ENCODE results near the gene MTFMT.

Gene MTFMT

GRCh38 chr15:65067645-65068402, 38.4 kb upstream of the MTFMT start, which contains the start of gene RASL12:
Gene RASL12, minus strand, starts transcription at chr15:65067991. Its CDS starts 156 bp downstream, at chr15:65067835.
- ChIA-PET POLR2A (no interaction called here), CTCF (interaction anchor here (1.0 to 10.5 kb wide), 6 partner anchors 10 to 337 kb away, joined by 3 to 72 read pairs (median 5); partner anchors contain the start of gene KBTBD13)
- no peak for TF ChIP-seq CTCF (IDR thresholded peaks at IDR 0.05; ENCODE audit: control extremely low read depth, extremely low read depth, low read depth, missing control alignments)
- no peak for DNase-seq (ENCODE audit: extremely low spot score)

GRCh38 chr15:65067317-65067644, 37.8 kb upstream of the MTFMT start:
- TF ChIP-seq CTCF (IDR thresholded peaks at IDR 0.05; ENCODE audit: control extremely low read depth, extremely low read depth, low read depth, missing control alignments): no peak
- CTCF ChIA-PET: interaction anchor here (1.1 to 10.5 kb wide), 4 partner anchors 10 to 33 kb away, joined by 3 to 72 read pairs (median 14); partner anchors contain the start of gene KBTBD13
- POLR2A ChIA-PET: no interaction called here
- no peak for DNase-seq (ENCODE audit: extremely low spot score)

GRCh38 chr15:65066635-65067316, 37.3 kb upstream of the MTFMT start:
- POLR2A ChIA-PET: no interaction called here

GRCh38 chr15:65066001-65066634, 36.7 kb upstream of the MTFMT start:
- TF ChIP-seq CTCF (IDR thresholded peaks at IDR 0.05; ENCODE audit: control extremely low read depth, extremely low read depth, low read depth, missing control alignments): no peak

More at GRCh38 chr15:65066635-65067316, 37.3 kb upstream of the MTFMT start:
- no peak for DNase-seq (ENCODE audit: extremely low spot score)
- TF ChIP-seq CTCF (IDR thresholded peaks at IDR 0.05; ENCODE audit: control extremely low read depth, extremely low read depth, low read depth, missing control alignments): no peak
- CTCF ChIA-PET: interaction anchor here (1.1 to 10.5 kb wide), 4 partner anchors 11 to 33 kb away, joined by 3 to 72 read pairs (median 14); partner anchors contain the start of gene KBTBD13

GRCh38 chr15:65062726-65063125, 33.3 kb upstream of the MTFMT start:
- ChIA-PET POLR2A (no interaction called here), CTCF (interaction anchor here (0.6 to 7.3 kb wide), 7 partner anchors 8 to 224 kb away, joined by 3 to 29 read pairs (median 4); partner anchors contain the start of genes KBTBD13 and PARP16)
- no peak for DNase-seq (ENCODE audit: extremely low spot score)
- no peak for TF ChIP-seq CTCF (IDR thresholded peaks at IDR 0.05; ENCODE audit: control extremely low read depth, extremely low read depth, low read depth, missing control alignments)

More at GRCh38 chr15:65066001-65066634, 36.7 kb upstream of the MTFMT start:
- ChIA-PET CTCF (interaction anchor here (1.5 to 10.5 kb wide), 5 partner anchors 11 to 319 kb away, joined by 4 to 72 read pairs (median 21); partner anchors contain the start of gene KBTBD13), POLR2A (interaction anchor here (0.6 kb wide), 1 partner anchor 135 kb away, joined by 5 read pairs; no protein-coding TSS in a partner anchor)
- no peak for DNase-seq (ENCODE audit: extremely low spot score)

- ChIA-PET CTCF (interaction anchor here (1.0 to 7.3 kb wide), 5 partner anchors 9 to 225 kb away, joined by 3 to 29 read pairs (median 4); partner anchors contain the start of genes KBTBD13 and PARP16), POLR2A (interaction anchor here (0.7 kb wide), 2 partner anchors 118 to 229 kb away, joined by 5 read pairs; no protein-coding TSS in a partner anchor)
- TF ChIP-seq CTCF (IDR thresholded peaks at IDR 0.05; ENCODE audit: control extremely low read depth, extremely low read depth, low read depth, missing control alignments): no peak
- DNase-seq (ENCODE audit: extremely low spot score): no peak
Observed at GRCh38 chr15:65062061-65062460, 32.6 kb upstream of the MTFMT start.
